Adipocyte (in vitro differentiated cells): ENCODE results near the gene BMP6.

ENCODE experiments used
- DNase-seq: peaks from one replicate; pipeline ENCODE4 v3.0.0-alpha.2; 2015; ENCODE audit warnings: low read depth
- H3K27me3 ChIP-seq: replicated peaks from 2 replicates; pipeline ENCODE4 v1.7.0; 2013; ENCODE audit warnings: mild to moderate bottlenecking, low read length, moderate library complexity; ENCODE audit not compliant: control insufficient read depth, insufficient read depth
- H3K36me3 ChIP-seq: 2 replicates; pipeline ENCODE4 v1.7.0; 2013; ENCODE audit warnings: low read length, mild to moderate bottlenecking, moderate library complexity; ENCODE audit not compliant: control insufficient read depth, insufficient read depth, severe bottlenecking
- H3K4me1 ChIP-seq: 2 replicates; pipeline ENCODE4 v1.7.0; 2013; ENCODE audit warnings: mild to moderate bottlenecking, low read length, moderate library complexity; ENCODE audit not compliant: control insufficient read depth, insufficient read depth
- H3K4me3 ChIP-seq: 2 replicates; pipeline ENCODE4 v1.7.0; 2013; ENCODE audit warnings: mild to moderate bottlenecking, low read length, moderate library complexity
- H3K9ac ChIP-seq: 2 replicates; pipeline ENCODE4 v1.7.0; 2013; ENCODE audit warnings: mild to moderate bottlenecking, low read length, moderate library complexity
- H3K9me3 ChIP-seq: 2 replicates; pipeline ENCODE4 v1.7.0; 2013; ENCODE audit warnings: mild to moderate bottlenecking, low read length, moderate library complexity; ENCODE audit not compliant: control insufficient read depth

Gene BMP6

DNA sequence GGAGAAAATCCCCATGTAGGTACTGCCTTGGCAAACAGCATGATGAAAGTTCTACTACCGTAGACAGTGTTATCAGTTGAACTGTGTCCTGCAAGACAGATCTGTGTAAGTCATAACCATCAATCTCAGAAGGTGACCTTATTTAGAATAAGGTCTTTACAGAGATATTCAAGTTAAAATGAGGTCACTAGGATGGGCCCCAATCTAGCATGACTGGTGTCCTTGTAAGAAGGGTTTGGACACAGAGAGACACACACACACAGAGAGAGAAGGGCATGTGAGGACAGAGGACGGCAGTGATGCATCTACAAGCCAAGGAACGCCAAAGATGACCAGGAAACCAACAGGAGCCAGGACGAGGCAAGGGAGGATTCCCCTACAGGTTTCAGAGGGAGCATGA lies 175.9 kb downstream of the BMP6 start:
- Histone ChIP-seq H3K4me3 (no peak overlapping the region), H3K9me3 (no peaks in the 10 kb centered on the region), H3K27me3 (no peaks in the 10 kb centered on the region), H3K36me3 (peaks cover 80% of the 10 kb centered on the region), H3K9ac (no peak overlapping the region), H3K4me1 (peaks cover 12% of the 10 kb centered on the region)
- DNase-seq = no peak

DNA sequence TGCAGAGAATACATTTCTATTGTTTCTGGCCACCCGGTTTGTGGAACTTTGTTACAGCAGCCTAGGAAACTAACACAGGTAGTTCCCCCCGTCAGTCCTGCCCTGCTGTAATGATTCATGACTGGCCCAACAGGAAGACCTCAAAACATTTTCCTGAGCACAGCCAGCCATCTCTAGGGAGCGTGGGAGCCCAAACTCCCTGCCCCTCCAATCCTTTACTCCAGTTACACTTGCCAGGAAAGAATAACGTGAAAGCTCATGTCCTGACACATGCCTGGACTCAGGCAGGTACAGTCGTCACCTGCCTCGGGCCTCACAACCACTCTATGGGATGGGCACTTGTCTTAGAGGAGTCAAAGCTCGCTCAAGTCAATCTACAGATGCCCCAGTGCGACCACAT lies 176.3 kb downstream of the BMP6 start:
- Histone ChIP-seq H3K4me3 (no peak overlapping the region), H3K9me3 (no peaks in the 10 kb centered on the region), H3K4me1 (peaks cover 12% of the 10 kb centered on the region), H3K27me3 (no peaks in the 10 kb centered on the region), H3K9ac (no peak overlapping the region), H3K36me3 (peaks cover 76% of the 10 kb centered on the region)
- no peak for DNase-seq

DNA sequence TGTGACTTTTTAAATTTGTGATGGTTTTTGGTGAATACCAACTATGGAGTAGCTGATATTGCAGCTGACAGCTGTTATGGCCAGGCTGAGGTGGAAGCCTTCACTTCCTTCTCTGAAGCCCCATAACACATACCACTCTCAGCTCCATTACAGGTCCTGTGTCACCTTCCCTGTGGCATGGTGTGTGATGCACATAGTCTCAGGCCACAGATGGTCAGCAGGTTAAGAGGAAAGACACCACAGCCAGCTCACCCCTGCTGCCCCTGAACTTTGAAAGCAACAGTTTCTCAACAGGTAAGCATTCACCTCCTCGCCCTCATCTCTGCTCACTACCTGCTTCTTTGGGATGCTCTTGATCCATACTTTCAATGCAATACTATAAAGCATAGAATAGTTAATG lies 177.0 kb downstream of the BMP6 start:
- Histone ChIP-seq H3K36me3 (peaks cover 69% of the 10 kb centered on the region), H3K27me3 (no peaks in the 10 kb centered on the region), H3K9me3 (no peaks in the 10 kb centered on the region), H3K4me1 (peaks cover 12% of the 10 kb centered on the region), H3K9ac (no peak overlapping the region), H3K4me3 (no peak overlapping the region)
- no peak for DNase-seq

DNA sequence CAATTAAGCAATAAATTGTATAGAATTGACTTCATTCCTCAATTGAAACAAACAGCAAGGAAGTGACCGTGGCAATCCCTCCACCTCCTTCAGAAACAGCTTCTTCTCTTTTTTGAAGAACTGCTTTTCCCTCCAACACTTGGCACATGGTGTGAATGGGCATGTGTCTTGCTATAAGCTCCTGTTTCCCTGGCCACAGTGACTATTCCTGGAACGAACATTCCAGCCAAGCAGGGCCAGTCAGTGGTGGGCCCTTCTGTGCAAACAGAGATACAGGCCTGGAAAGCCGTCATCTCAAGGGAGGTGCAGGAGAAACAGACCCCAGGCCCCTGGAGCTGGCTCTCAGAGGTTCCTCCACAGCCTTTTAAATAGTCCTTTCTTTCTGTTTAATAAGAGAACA lies 177.8 kb downstream of the BMP6 start:
- DNase-seq = no peak
- Histone ChIP-seq H3K4me3 (no peak overlapping the region), H3K4me1 (peaks cover 16% of the 10 kb centered on the region), H3K9me3 (no peaks in the 10 kb centered on the region), H3K27me3 (no peaks in the 10 kb centered on the region), H3K9ac (no peak overlapping the region), H3K36me3 (peaks cover 61% of the 10 kb centered on the region)

DNA sequence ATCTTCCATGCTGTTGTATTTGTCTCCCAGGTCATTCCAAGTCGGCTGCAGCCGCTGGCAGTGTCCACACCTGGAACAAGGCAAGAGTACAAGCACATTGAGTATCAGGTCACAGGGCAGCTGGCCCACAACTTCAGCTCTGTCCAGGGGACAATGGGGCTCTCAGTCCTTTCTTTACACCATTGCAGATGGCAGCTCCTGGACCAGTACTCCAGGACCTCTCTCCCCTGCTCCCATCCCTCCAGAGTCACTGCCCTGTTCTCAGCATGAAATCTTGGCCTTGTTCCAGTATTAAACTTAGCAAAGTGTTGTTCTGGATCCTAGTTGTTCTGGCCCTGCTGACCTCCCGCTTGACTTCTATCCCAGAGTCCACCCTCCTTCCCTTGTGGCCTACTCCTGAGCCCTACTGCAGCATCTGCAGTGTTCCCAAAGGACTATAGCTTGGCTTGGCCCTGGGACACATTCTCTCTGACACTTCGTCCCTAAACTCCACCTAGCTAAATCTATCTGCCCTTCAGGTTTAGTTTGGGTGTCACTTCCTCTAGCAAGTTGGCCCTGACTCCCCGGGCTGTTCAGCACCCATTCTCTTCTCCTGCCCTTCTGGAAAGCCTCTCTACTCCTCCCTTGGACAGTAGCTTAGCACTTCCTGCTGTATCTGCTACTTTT lies 178.9 kb downstream of the BMP6 start:
- DNase-seq = no peak

DNA sequence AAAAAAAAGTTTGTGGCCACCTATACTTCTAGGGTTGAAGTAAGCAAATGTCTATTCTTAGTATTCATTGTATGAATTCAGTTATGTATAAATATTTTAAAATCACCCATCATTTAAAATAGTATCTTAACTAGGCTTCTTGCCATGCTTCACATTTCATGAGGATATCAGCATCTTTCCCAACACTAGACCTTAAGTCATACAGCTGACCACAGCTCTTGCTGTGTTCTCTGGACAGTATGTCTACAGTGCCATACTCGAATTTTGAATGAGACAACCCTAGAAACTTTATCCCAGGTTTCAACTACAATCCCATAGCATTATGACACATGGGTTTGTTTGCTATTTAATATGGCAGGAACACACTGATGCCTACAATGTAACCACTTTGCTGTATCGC lies 179.5 kb downstream of the BMP6 start:
- Histone ChIP-seq H3K4me1 (peaks cover 25% of the 10 kb centered on the region), H3K36me3 (peaks cover 45% of the 10 kb centered on the region), H3K27me3 (no peaks in the 10 kb centered on the region), H3K9me3 (no peaks in the 10 kb centered on the region), H3K4me3 (no peak overlapping the region), H3K9ac (no peak overlapping the region)
- no peak for DNase-seq

More for the DNA sequence above, 178.9 kb downstream of the BMP6 start:
- no peak overlapping the region for H3K9ac ChIP-seq
- H3K36me3 ChIP-seq = peaks cover 51% of the 10 kb centered on the region
- no peaks in the 10 kb centered on the region for H3K9me3 ChIP-seq
- peaks cover 25% of the 10 kb centered on the region for H3K4me1 ChIP-seq
- no peak overlapping the region for H3K4me3 ChIP-seq
- no peaks in the 10 kb centered on the region for H3K27me3 ChIP-seq

DNA sequence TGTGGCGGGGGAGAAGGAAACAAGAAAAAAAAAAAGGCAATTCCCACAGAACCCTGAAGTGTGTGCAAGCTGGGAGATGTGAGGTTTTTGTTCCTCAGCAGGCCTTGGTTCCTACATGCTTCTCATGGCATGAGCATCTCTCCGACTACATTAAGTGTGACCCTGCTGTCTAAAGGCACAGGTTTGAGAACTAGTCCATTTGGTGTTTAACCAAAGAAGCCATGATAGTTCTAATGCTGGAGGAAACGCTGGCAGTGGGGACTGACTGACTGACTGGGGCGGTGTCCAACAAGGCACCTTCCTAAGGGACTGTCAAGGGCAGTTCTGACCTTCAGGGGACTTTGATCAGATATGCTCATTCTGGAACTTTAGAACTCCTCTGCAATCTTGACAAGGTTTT lies 180.8 kb downstream of the BMP6 start:
- H3K4me3 ChIP-seq = no peak overlapping the region
- no peak overlapping the region for H3K9ac ChIP-seq
- no peaks in the 10 kb centered on the region for H3K9me3 ChIP-seq
- peaks cover 31% of the 10 kb centered on the region for H3K36me3 ChIP-seq
- H3K4me1 ChIP-seq = peaks cover 35% of the 10 kb centered on the region
- no peaks in the 10 kb centered on the region for H3K27me3 ChIP-seq
- DNase-seq = no peak

DNA sequence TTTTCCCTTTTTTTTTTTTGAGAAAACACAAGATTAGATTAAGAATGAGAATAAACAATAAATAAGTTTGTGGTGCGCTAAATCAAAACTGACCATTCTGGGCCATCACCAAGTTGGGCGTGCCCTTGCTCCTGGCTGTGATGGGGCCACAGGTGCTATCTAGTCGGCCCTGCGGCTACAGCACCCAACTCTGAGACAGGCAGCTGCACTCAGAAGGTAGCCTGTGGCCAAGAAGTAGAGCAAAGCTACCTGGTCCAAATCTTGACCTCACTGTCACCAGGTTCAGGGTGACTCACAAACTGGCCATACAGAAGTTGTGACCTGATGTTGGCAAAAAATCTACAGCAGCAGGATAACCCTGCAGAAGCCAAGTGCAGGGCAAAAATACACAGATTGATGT lies 181.3 kb downstream of the BMP6 start:
- Histone ChIP-seq H3K27me3 (no peaks in the 10 kb centered on the region), H3K9me3 (no peaks in the 10 kb centered on the region), H3K4me1 (peaks cover 39% of the 10 kb centered on the region), H3K4me3 (no peak overlapping the region), H3K36me3 (peaks cover 27% of the 10 kb centered on the region), H3K9ac (no peak overlapping the region)
- DNase-seq = no peak

DNA sequence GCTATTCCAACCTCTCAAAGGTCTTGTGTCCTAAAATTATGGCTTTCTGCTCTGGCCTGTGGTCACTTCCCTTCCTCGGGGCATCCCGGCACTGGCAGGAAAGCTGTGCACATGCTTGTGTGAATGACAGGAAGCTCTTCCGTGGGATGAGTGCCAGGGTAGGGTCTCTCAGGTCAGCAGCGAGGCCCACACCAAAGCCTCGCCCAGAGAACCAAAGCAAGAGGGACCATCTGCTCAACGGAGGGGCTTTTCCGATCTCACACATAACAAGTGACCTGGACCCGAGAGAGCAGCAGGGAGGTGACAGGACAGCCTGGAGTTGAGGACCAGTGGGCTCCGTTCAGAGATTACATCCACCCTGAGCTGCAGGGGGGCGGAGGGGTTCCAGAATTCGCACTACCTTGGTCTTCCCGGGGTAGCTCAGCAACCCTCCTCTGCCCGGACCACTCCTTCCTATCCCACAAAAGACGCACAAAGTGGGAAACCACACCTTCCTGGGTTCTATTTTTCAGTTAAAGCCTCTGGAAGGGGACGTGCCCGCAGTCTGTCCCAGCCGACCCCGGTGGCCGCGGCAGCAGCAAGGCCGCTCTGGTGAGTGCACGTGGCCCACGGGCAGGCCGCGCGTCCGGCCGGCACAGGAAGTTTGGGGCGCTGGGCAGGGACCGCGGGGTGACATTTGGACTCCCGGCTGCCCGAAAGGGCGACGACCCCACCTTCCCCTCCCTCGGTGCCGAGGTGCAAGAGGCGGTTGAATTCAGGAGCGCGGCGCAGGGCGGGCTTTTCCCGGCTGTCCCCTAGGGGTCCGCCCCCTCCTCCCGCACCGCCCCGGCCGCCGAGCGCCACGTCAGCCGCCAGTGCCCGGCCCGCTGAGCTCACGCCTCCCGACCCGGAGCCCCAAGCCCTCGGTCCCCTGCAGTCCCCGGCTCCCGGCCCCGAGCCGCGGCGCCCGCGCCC lies 183.7 kb downstream of the BMP6 start:
- Histone ChIP-seq H3K4me1 (peaks cover 39% of the 10 kb centered on the region), H3K9ac (peak overlapping the region; percentile 85), H3K4me3 (peak overlapping the region; percentile 85), H3K27me3 (no peaks in the 10 kb centered on the region), H3K36me3 (peaks cover 3% of the 10 kb centered on the region), H3K9me3 (no peaks in the 10 kb centered on the region)
- DNase-seq = peak; percentile 66

DNA sequence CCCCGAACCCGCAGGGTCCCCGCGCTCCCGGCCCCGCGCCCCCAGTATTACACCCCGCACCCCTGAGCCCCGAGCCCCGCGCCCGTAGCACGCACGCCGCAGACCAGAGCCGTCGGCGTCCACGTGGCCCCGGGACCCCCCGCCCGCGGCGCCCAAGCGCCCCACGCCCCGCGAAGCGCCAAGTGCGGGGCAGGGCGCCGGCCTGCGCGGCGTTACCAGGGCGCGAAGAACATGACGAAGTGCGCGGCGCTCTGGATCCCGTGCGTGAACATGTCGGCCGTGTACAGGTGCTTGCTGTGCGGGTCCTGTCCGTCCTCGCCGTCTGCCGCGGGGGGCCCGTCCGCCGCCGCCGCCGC lies 184.4 kb downstream of the BMP6 start:
- Histone ChIP-seq H3K9me3 (no peaks in the 10 kb centered on the region), H3K4me3 (peak overlapping the region; percentile 77), H3K36me3 (no peaks in the 10 kb centered on the region), H3K27me3 (no peaks in the 10 kb centered on the region), H3K4me1 (peaks cover 35% of the 10 kb centered on the region), H3K9ac (peak overlapping the region; percentile 77)
- no peak for DNase-seq

DNA sequence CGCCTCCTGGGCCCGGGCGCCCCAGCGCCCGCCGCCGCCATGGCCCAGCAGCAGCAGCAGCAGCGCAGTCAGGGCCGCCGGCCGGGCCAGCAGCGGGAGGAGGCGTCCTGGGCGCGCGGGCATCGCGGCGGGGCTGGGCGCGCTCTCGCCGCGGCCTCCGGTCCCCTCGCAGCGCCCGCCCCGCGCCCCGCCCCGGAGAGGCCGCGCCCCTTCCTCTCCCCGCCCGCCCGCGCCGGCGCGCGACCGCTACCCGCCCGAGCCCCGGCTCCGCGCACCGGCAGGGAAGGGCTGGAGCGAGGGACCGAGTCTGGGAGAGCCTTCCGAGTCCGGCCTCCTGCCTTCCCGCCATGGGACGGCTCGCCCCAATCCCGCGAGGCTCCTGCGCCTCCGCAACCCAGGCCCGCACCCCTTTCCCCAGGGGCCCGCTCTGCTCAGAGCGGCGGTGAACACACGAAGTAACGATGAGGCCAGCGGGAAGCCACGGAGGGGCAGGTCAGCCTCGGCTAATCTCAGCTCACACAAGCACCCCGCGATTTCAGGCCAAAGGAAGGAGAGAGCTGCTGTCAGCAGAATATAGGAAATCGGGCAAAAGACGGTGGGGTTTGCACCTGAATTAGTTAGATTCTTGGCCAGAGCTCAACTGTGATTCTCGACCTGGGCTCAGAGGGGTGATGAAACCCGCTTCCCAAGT lies 184.9 kb downstream of the BMP6 start, which contains the start of gene TXNDC5:
Gene TXNDC5, minus strand, starts transcription at position 135 of the 691 bp plus-strand sequence. Its CDS starts 12 bp downstream, at position 123.
- DNase-seq = peak; percentile 91
- H3K27me3 ChIP-seq = no peaks in the 10 kb centered on the region
- H3K4me3 ChIP-seq = peak within 1 kb of the TSS; percentile 85
- H3K4me1 ChIP-seq = peaks cover 35% of the 10 kb centered on the region
- no peaks in the 10 kb centered on the region for H3K36me3 ChIP-seq
- H3K9me3 ChIP-seq = no peaks in the 10 kb centered on the region
- H3K9ac ChIP-seq = peak within 1 kb of the TSS; percentile 89
